Right atrium auricular region (tissue), 2 donors: ENCODE data around the gene ATXN7L3. TPM values are rescaled to one million over a fixed set of nuclear protein-coding genes. Genes with fewer than 3 reads are reported as not detected.
A peak's percentile ranks its signal among the peaks of the same experiment; 100 is the strongest.
"Not testable (repeated sequence)": the region's sequence is repeated elsewhere in the genome, so short reads cannot be mapped to it uniquely, and the experiment has no call there.

Experiments
- DNase-seq: peaks from one replicate; pipeline ENCODE4 v3.0.0-alpha.2; 2019; ENCODE audit warnings: low spot score
- H3K27ac ChIP-seq, 2 donors: fragments of 200-600 bp; sonication (generic); 1 replicate in 1 of 2; 2 replicates in 1 of 2; pipeline ENCODE4 v1.5.1; 2016 to 2019
- H3K27me3 ChIP-seq, 2 donors: fragments of 200-600 bp; sonication (generic); one replicate each; pipeline versions ENCODE4 v1.5.1 to v1.6.0; 2017 to 2019
- H3K36me3 ChIP-seq: fragments of 200-600 bp; sonication (generic); one replicate; pipeline ENCODE4 v1.5.1; 2016
- H3K4me1 ChIP-seq, 2 donors: fragments of 200-600 bp; sonication (generic); one replicate each; pipeline versions ENCODE4 v1.5.1 to v1.6.0; 2017 to 2019
- H3K4me3 ChIP-seq, 2 donors: fragments of 200-600 bp; sonication (generic); 1 replicate in 1 of 2; 2 replicates in 1 of 2; pipeline ENCODE4 v1.5.1; 2017 to 2019; ENCODE audit warnings: mild to moderate bottlenecking in 1 of 2, moderate library complexity in 1 of 2
- H3K9me3 ChIP-seq, 2 donors: fragments of 200-600 bp; sonication (generic); one replicate each; pipeline ENCODE4 v1.5.1; 2019
- microRNA-seq, 2 donors: library from miRNA; unstranded; fragments of <30 nt; microRNA quantifications; one replicate each; pipeline ENCODE4, GENCODE V29; 2016 to 2017; ENCODE audit warnings: borderline number of aligned reads in 2 of 2, borderline replicate concordance in 1 of 2
- total RNA-seq, 2 donors: library from RNA; depleted of rRNA; stranded (reverse); fragments of >200 nt; gene quantifications; one replicate each; pipeline ENCODE4 v1.1.0, GENCODE V29; 2016
- TF ChIP-seq, protein P1 (sequence below), 2 donors: fragments of 200-600 bp; sonication (generic); IDR thresholded peaks; one replicate each; pipeline ENCODE4 v1.5.1; 2019; ENCODE audit warnings: antibody characterized with exemption in 2 of 2

ATXN7L3 gene
- total RNA-seq, 2 donors from 2014 or later = 24.5 to 38.9 TPM

DNA sequence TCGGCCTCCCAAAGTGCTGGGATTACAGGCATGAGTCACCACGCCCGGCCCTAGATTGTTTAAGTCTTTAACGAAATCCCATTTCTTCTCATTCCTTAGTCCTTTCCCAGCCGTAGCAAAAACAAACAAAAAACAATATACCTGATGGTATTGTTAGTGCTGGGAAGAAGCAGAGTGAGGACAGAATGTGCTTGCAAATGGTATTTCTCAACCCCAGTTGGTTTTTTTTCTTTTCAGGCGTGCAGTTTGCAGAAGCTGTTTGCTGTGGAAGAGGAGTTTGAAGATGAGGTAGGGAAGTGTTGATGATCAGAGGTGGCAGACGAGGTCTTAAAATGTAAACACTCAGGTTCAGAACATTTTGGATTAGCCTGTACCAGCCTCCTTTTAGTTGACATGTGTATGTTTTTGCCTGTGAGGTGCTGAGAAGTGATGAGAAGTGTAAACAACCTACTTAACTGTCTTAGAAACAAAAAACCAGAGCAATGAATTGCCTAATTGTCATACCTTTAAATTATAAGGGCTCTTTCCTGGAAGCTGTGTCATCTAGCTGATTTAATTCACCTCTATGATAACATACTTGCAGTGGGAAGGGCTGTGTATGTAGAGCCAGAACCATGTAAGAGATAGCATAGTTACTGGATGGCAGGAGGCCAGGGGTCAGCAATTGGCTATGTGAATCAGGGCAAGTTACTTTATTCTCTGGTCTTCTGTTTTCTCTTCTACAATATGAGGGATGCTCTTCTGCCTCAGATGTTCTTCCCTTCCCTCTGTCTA lies 54.5 kb downstream of the ATXN7L3 start:
- Histone ChIP-seq H3K4me3 (no peak overlapping the region), H3K9me3 (no peaks in the 10 kb centered on the region), H3K36me3 (no peaks in the 10 kb centered on the region), H3K27ac (peak overlapping the region; percentile 75 to 91), H3K27me3 (no peaks in the 10 kb centered on the region), H3K4me1 (peaks cover 0 to 38% of the 10 kb centered on the region in 2 donors)
- TF ChIP-seq, protein P1, sequence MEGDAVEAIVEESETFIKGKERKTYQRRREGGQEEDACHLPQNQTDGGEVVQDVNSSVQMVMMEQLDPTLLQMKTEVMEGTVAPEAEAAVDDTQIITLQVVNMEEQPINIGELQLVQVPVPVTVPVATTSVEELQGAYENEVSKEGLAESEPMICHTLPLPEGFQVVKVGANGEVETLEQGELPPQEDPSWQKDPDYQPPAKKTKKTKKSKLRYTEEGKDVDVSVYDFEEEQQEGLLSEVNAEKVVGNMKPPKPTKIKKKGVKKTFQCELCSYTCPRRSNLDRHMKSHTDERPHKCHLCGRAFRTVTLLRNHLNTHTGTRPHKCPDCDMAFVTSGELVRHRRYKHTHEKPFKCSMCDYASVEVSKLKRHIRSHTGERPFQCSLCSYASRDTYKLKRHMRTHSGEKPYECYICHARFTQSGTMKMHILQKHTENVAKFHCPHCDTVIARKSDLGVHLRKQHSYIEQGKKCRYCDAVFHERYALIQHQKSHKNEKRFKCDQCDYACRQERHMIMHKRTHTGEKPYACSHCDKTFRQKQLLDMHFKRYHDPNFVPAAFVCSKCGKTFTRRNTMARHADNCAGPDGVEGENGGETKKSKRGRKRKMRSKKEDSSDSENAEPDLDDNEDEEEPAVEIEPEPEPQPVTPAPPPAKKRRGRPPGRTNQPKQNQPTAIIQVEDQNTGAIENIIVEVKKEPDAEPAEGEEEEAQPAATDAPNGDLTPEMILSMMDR (IDR thresholded peaks at IDR 0.05) = no peak
- no peak for DNase-seq

DNA sequence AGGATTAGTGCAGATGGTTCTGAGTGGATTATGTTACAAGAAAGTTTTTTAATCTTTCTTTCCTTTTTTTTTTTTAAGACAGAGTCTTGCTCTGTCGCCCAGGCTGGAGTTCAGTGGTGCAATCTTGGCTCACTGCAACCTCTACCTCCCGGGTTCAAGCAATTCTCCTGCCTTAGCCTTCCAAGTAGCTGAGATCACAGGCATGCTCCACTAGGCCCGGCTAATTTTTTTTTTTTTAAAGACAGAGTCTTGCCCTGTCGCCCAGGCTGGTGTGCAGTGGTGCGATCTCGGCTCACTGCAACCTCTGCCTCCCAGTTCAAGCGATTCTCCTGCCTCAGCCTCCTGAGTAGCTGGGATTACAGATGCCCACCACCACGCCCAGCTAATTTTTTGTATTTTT lies 55.8 kb downstream of the ATXN7L3 start:
- H3K36me3 ChIP-seq, H3K27me3 ChIP-seq, H3K27ac ChIP-seq, H3K4me3 ChIP-seq, H3K9me3 ChIP-seq, DNase-seq: not testable (repeated sequence)
- peaks cover 0 to 38% of the 10 kb centered on the region in 2 donors for H3K4me1 ChIP-seq

Small RNAs within 50 kb of the gene (microRNA-seq; reads per million reads assigned to microRNA genes)
- gene MIR6782 = 0 reads per million in 2 donors

Other genes with a start within 250 kb of the ATXN7L3 start
- gene PYY, start 245.9 kb downstream of the ATXN7L3 start, total RNA-seq = not detected
- 1 to 10 TPM; 1.7 to 4.5 TPM for gene NAGS, start 195.3 kb downstream of the ATXN7L3 start, total RNA-seq
- 10 to 100 TPM; 21.0 to 25.0 TPM for gene TMEM101, start 184.9 kb downstream of the ATXN7L3 start, total RNA-seq
- 10 to 100 TPM; 36.8 to 41.3 TPM for gene LSM12, start 133.2 kb downstream of the ATXN7L3 start, total RNA-seq
- gene G6PC3, start 129.1 kb downstream of the ATXN7L3 start, total RNA-seq = 10 to 100 TPM; 36.0 to 41.1 TPM
- 100 to 1,000 TPM in 1 of 2 donors, 10 to 100 TPM in 1; 80.0 to 138 TPM for gene HDAC5, start 76.2 kb downstream of the ATXN7L3 start, total RNA-seq
- under 1 TPM; 0.59 to 0.94 TPM for gene HROB, start 58.0 kb downstream of the ATXN7L3 start, total RNA-seq
- 1 to 10 TPM; 8.3 TPM for gene ASB16, start 29.2 kb downstream of the ATXN7L3 start, total RNA-seq
- 10 to 100 TPM; 26.4 to 26.6 TPM for gene TMUB2, start 12.9 kb downstream of the ATXN7L3 start, total RNA-seq
- 10 to 100 TPM; 39.3 to 42.3 TPM for gene UBTF, start 19.8 kb upstream of the ATXN7L3 start, total RNA-seq
- gene SLC4A1, start 68.3 kb upstream of the ATXN7L3 start, total RNA-seq = 1 to 10 TPM in 1 of 2 donors, under 1 TPM in 1; 0.47 to 1.1 TPM
- gene RUNDC3A, start 108.7 kb upstream of the ATXN7L3 start, total RNA-seq = 1 to 10 TPM; 1.7 to 4.5 TPM
- 10 to 100 TPM; 60.4 to 83.3 TPM for gene SLC25A39, start 124.9 kb upstream of the ATXN7L3 start, total RNA-seq
- gene GRN, start 145.4 kb upstream of the ATXN7L3 start, total RNA-seq = 100 to 1,000 TPM; 258 to 290 TPM
- gene FAM171A2, start 164.0 kb upstream of the ATXN7L3 start, total RNA-seq = 1 to 10 TPM; 2.4 to 3.3 TPM
- gene ITGA2B, start 189.8 kb upstream of the ATXN7L3 start, total RNA-seq = 1 to 10 TPM; 1.0 to 2.6 TPM